Neural progenitor cell (in vitro differentiated cells): ENCODE measurements around the gene DDX24. TPM values are rescaled to one million over a fixed set of nuclear protein-coding genes. Genes with fewer than 3 reads are reported as not detected.

ENCODE experiments used
- DNase-seq: peaks from one replicate; pipeline ENCODE4 v3.0.0-alpha.2; 2016; ENCODE audit warnings: low spot score
- H2AFZ ChIP-seq: fragments of 200-600 bp; sonication (generic); replicated peaks from 2 replicates; pipeline ENCODE4 v1.6.1; 2016; ENCODE audit warnings: antibody characterized with exemption
- H3F3A ChIP-seq: fragments of 200-600 bp; sonication (generic); 2 replicates; pipeline ENCODE4 v1.6.1; 2016; ENCODE audit warnings: antibody characterized with exemption, low read depth
- H3K27ac ChIP-seq: fragments of 200-600 bp; sonication (generic); 2 replicates; pipeline ENCODE4 v1.5.1; 2016; ENCODE audit warnings: mild to moderate bottlenecking
- H3K27me3 ChIP-seq: fragments of 200-600 bp; sonication (generic); 2 replicates; pipeline ENCODE4 v1.6.1; 2016; ENCODE audit warnings: mild to moderate bottlenecking, moderate library complexity
- H3K36me3 ChIP-seq: fragments of 200-600 bp; sonication (generic); 2 replicates; pipeline ENCODE4 v1.5.1; 2016
- H3K4me1 ChIP-seq: fragments of 200-600 bp; sonication (generic); 2 replicates; pipeline ENCODE4 v1.6.1; 2016; ENCODE audit warnings: mixed run types
- H3K4me2 ChIP-seq: fragments of 200-600 bp; sonication (generic); 2 replicates; pipeline ENCODE4 v1.6.1; 2016
- H3K4me3 ChIP-seq: fragments of 200-600 bp; sonication (generic); 2 replicates; pipeline ENCODE4 v1.5.1; 2016
- H3K79me2 ChIP-seq: fragments of 200-600 bp; sonication (generic); 2 replicates; pipeline ENCODE4 v1.6.1; 2016; ENCODE audit warnings: low read depth
- H3K9ac ChIP-seq: fragments of 200-600 bp; sonication (generic); 2 replicates; pipeline ENCODE4 v1.6.1; 2016
- H3K9me3 ChIP-seq: fragments of 200-600 bp; sonication (generic); 2 replicates; pipeline ENCODE4 v1.5.1; 2016; ENCODE audit warnings: low read depth
- H4K20me1 ChIP-seq: fragments of 200-600 bp; sonication (generic); 2 replicates; pipeline ENCODE4 v1.6.1; 2016; ENCODE audit warnings: low read depth
- H3K27ac Mint-ChIP-seq: 3 replicates; pipeline ENCODE4 v1.8.0; 2021; ENCODE audit warnings: mixed read lengths
- H3K27me3 Mint-ChIP-seq: 2 replicates; pipeline ENCODE4 v1.8.0; 2022; ENCODE audit warnings: low read depth, mild to moderate bottlenecking, inconsistent platforms, moderate library complexity, mixed read lengths; ENCODE audit not compliant: insufficient read depth
- H3K36me3 Mint-ChIP-seq: 3 replicates; pipeline ENCODE4 v1.8.0; 2021; ENCODE audit warnings: mixed read lengths
- H3K4me1 Mint-ChIP-seq: 3 replicates; pipeline ENCODE4 v1.8.0; 2021; ENCODE audit warnings: mixed read lengths
- H3K4me3 Mint-ChIP-seq: 3 replicates; pipeline ENCODE4 v1.8.0; 2021; ENCODE audit warnings: mild to moderate bottlenecking, moderate library complexity, mixed read lengths
- H3K9me3 Mint-ChIP-seq: 3 replicates; pipeline ENCODE4 v1.8.0; 2020; ENCODE audit warnings: mixed read lengths
- EZH2 ChIP-seq: fragments of 200-600 bp; sonication (generic); IDR thresholded peaks from 2 replicates; pipeline ENCODE4 v1.6.1; 2017; ENCODE audit warnings: antibody characterized with exemption, mild to moderate bottlenecking, moderate library complexity
- EZH2phosphoT487 ChIP-seq: fragments of 200-600 bp; sonication (generic); IDR thresholded peaks from 2 replicates; pipeline ENCODE4 v1.6.1; 2017; ENCODE audit warnings: antibody characterized with exemption
- total RNA-seq: library from RNA; depleted of rRNA; stranded (reverse); fragments of >200 nt; gene quantifications from 2 replicates; pipeline ENCODE4 v1.2.3, GENCODE V29; 2015; ENCODE audit warnings: low replicate concordance
- TF ChIP-seq, protein P1 (sequence below): fragments of 200-600 bp; sonication (generic); IDR thresholded peaks from 2 replicates; pipeline ENCODE4 v1.5.1; 2017; ENCODE audit warnings: antibody characterized with exemption, mild to moderate bottlenecking

DDX24 gene
- total RNA-seq, 1 donor from 2014 or later = 153 TPM

GRCh38 chr14:94126800-94127199, 45.8 kb upstream of the DDX24 start:
- H3K9ac ChIP-seq = no peak overlapping the region
- no peaks in the 10 kb centered on the region for H3K36me3 ChIP-seq
- no peaks in the 10 kb centered on the region for H3K79me2 ChIP-seq
- H3K27ac Mint-ChIP-seq = no peak overlapping the region
- H3K27ac ChIP-seq = no peak overlapping the region
- peaks cover 16% of the 10 kb centered on the region for H3F3A ChIP-seq
- DNase-seq = no peak
- no peaks in the 10 kb centered on the region for H4K20me1 ChIP-seq
- H3K36me3 Mint-ChIP-seq = no peaks in the 10 kb centered on the region
- no peaks in the 10 kb centered on the region for H3K27me3 ChIP-seq
- no peak overlapping the region for H3K4me3 Mint-ChIP-seq
- H3K27me3 Mint-ChIP-seq = peaks cover 18% of the 10 kb centered on the region
- H3K4me2 ChIP-seq = no peak overlapping the region
- TF ChIP-seq EZH2 = no peak
- TF ChIP-seq, protein P1, sequence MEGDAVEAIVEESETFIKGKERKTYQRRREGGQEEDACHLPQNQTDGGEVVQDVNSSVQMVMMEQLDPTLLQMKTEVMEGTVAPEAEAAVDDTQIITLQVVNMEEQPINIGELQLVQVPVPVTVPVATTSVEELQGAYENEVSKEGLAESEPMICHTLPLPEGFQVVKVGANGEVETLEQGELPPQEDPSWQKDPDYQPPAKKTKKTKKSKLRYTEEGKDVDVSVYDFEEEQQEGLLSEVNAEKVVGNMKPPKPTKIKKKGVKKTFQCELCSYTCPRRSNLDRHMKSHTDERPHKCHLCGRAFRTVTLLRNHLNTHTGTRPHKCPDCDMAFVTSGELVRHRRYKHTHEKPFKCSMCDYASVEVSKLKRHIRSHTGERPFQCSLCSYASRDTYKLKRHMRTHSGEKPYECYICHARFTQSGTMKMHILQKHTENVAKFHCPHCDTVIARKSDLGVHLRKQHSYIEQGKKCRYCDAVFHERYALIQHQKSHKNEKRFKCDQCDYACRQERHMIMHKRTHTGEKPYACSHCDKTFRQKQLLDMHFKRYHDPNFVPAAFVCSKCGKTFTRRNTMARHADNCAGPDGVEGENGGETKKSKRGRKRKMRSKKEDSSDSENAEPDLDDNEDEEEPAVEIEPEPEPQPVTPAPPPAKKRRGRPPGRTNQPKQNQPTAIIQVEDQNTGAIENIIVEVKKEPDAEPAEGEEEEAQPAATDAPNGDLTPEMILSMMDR = no peak
- TF ChIP-seq EZH2phosphoT487 = no peak
- peaks cover 4% of the 10 kb centered on the region for H3K4me1 ChIP-seq
- peaks cover 18% of the 10 kb centered on the region for H3K4me1 Mint-ChIP-seq
- H2AFZ ChIP-seq = no peak overlapping the region
- no peaks in the 10 kb centered on the region for H3K9me3 Mint-ChIP-seq
- H3K4me3 ChIP-seq = no peak overlapping the region
- H3K9me3 ChIP-seq = no peaks in the 10 kb centered on the region

DNA sequence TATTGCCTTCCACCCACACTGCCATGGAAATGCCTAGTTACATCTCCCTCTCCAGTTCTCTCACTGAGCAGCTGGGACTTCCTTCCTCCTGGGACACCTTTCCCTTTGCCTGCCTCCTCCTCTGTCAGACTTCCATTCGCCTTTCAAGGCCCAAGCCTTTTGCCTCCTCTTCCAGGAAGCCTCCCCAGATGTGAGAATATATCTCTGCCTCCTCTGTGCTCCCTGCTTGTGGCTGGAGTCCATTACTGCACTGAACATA, 45.3 kb upstream of the DDX24 start:
- Histone ChIP-seq H3K9ac (no peak overlapping the region), H3K27me3 (no peaks in the 10 kb centered on the region), H3K27ac (no peak overlapping the region), H3K9me3 (no peaks in the 10 kb centered on the region), H3F3A (peaks cover 16% of the 10 kb centered on the region), H3K4me3 (no peak overlapping the region), H4K20me1 (no peaks in the 10 kb centered on the region), H3K4me2 (no peak overlapping the region), H3K4me1 (peaks cover 4% of the 10 kb centered on the region), H2AFZ (no peak overlapping the region), H3K36me3 (no peaks in the 10 kb centered on the region), H3K79me2 (no peaks in the 10 kb centered on the region)
- H3K4me1 Mint-ChIP-seq = peaks cover 18% of the 10 kb centered on the region
- no peak overlapping the region for H3K27ac Mint-ChIP-seq
- no peak for DNase-seq
- no peak overlapping the region for H3K4me3 Mint-ChIP-seq
- TF ChIP-seq EZH2 = no peak
- no peak for TF ChIP-seq EZH2phosphoT487
- TF ChIP-seq, protein P1 = no peak
- no peaks in the 10 kb centered on the region for H3K36me3 Mint-ChIP-seq
- H3K9me3 Mint-ChIP-seq = no peaks in the 10 kb centered on the region
- peaks cover 22% of the 10 kb centered on the region for H3K27me3 Mint-ChIP-seq

DNA sequence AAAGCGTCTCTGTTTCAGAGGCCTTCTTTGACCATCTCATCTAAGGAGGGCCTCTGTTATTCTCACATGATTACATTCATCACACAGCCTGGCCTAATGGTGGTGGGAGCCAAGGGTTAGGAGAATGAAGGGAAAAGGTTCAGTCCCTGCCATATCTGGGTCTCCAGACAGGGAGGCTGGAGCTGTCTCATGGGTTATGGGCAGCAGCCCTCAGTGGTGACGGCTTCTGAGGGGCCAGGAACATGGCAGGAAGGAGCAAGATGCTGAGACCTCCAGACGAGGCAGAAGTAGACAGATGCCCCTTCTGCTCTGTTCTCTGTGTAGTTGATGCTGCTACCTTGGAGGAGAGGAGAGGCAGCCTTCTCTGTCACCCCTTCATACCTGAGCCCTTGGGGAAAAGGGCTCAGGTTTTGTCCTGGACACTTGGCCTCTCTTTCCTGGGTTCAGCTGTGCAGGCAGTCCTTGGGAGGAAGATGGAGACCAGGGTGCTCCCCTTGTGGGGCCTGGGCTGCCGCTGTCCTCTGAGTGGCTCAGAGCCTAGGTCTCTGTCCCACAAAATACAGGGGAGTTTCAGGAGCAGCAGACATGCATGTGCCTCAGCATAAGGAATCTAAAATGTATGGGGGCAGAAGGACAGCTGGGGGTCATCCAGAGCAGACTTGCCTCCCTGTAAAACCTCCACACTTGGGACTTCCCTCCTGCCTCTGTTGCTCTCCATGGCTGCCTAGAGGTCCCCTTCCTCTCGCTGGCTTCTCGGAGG, 44.8 kb upstream of the DDX24 start:
- H2AFZ ChIP-seq = no peak overlapping the region
- H3K9me3 ChIP-seq = no peaks in the 10 kb centered on the region
- no peak for DNase-seq
- no peak overlapping the region for H3K4me3 Mint-ChIP-seq
- H3K4me2 ChIP-seq = no peak overlapping the region
- H3K27me3 ChIP-seq = no peaks in the 10 kb centered on the region
- peaks cover 16% of the 10 kb centered on the region for H3F3A ChIP-seq
- H3K4me1 Mint-ChIP-seq = peaks cover 18% of the 10 kb centered on the region
- H3K9me3 Mint-ChIP-seq = peaks cover 3% of the 10 kb centered on the region
- no peaks in the 10 kb centered on the region for H3K36me3 ChIP-seq
- H3K36me3 Mint-ChIP-seq = no peaks in the 10 kb centered on the region
- peaks cover 25% of the 10 kb centered on the region for H3K27me3 Mint-ChIP-seq
- peaks cover 4% of the 10 kb centered on the region for H3K4me1 ChIP-seq
- no peak overlapping the region for H3K9ac ChIP-seq
- no peak for TF ChIP-seq EZH2phosphoT487
- TF ChIP-seq, protein P1 = no peak
- TF ChIP-seq EZH2 = no peak
- H4K20me1 ChIP-seq = no peaks in the 10 kb centered on the region
- no peak overlapping the region for H3K27ac Mint-ChIP-seq
- no peaks in the 10 kb centered on the region for H3K79me2 ChIP-seq
- no peak overlapping the region for H3K4me3 ChIP-seq
- no peak overlapping the region for H3K27ac ChIP-seq
